Measurements from ENCODE around the gene CHRNA1.

The CHRNA1 gene

DNA sequence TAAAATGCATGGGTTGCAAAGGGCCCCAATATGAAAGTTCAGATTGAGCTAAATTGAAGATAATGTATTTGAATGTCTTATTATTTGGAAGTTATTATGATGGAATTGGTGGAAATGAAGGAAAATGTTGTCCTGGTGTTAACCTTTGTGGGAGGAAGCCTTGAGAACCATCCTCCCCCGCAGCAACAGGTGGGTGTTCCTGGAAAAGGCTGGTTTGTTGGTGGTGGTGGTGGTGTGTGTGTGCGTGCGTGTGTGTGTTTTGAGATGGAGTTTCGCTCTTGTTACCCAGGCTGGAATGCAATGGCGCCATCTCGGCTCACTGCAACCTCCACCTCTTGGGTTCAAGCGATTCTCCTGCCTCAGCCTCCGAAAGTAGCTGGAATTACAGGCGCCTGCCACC is 36.2 kb downstream of the CHRNA1 start:
- no peaks in the 10 kb centered on the region for H3K79me2 ChIP-seq (ENCODE audit: low read length)
- H3K9me3 ChIP-seq (ENCODE audit: insufficient read depth, low read length) = no peaks in the 10 kb centered on the region
- no peaks in the 10 kb centered on the region for H3K4me1 ChIP-seq (ENCODE audit: low read length)
- H3K27me3 ChIP-seq (ENCODE audit: low read depth, low read length) = no peaks in the 10 kb centered on the region
- no peak overlapping the region for H3K4me2 ChIP-seq (ENCODE audit: low read length)
- H2AFZ ChIP-seq (ENCODE audit: low read depth, low read length) = no peak overlapping the region
- no peak overlapping the region for H3K9ac ChIP-seq (ENCODE audit: low read length)
- H3K27ac ChIP-seq (ENCODE audit: low read length) = no peak overlapping the region
- H3K36me3 ChIP-seq (replicated peaks; ENCODE audit: low read depth, low read length) = no peaks in the 10 kb centered on the region
- TF ChIP-seq, protein P1, sequence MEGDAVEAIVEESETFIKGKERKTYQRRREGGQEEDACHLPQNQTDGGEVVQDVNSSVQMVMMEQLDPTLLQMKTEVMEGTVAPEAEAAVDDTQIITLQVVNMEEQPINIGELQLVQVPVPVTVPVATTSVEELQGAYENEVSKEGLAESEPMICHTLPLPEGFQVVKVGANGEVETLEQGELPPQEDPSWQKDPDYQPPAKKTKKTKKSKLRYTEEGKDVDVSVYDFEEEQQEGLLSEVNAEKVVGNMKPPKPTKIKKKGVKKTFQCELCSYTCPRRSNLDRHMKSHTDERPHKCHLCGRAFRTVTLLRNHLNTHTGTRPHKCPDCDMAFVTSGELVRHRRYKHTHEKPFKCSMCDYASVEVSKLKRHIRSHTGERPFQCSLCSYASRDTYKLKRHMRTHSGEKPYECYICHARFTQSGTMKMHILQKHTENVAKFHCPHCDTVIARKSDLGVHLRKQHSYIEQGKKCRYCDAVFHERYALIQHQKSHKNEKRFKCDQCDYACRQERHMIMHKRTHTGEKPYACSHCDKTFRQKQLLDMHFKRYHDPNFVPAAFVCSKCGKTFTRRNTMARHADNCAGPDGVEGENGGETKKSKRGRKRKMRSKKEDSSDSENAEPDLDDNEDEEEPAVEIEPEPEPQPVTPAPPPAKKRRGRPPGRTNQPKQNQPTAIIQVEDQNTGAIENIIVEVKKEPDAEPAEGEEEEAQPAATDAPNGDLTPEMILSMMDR (IDR thresholded peaks at IDR 0.05; ENCODE audit: low read depth, low read length) = no peak
- TF ChIP-seq EZH2phosphoT487 (IDR thresholded peaks at IDR 0.05; ENCODE audit: low read depth) = no peak
- H4K20me1 ChIP-seq (ENCODE audit: insufficient read depth, low read length) = no peaks in the 10 kb centered on the region
- H3K4me3 ChIP-seq (ENCODE audit: low read length) = no peak overlapping the region

- no peak overlapping the region for H3K9ac ChIP-seq (ENCODE audit: low read length)
- H3K4me1 ChIP-seq (ENCODE audit: low read length) = no peaks in the 10 kb centered on the region
- H3K4me3 ChIP-seq (ENCODE audit: low read length) = no peak overlapping the region
- H2AFZ ChIP-seq (ENCODE audit: low read depth, low read length) = no peak overlapping the region
- no peak overlapping the region for H3K27ac ChIP-seq (ENCODE audit: low read length)
- no peaks in the 10 kb centered on the region for H4K20me1 ChIP-seq (ENCODE audit: insufficient read depth, low read length)
- H3K27me3 ChIP-seq (ENCODE audit: low read depth, low read length) = no peaks in the 10 kb centered on the region
- H3K9me3 ChIP-seq (ENCODE audit: insufficient read depth, low read length) = no peaks in the 10 kb centered on the region
- H3K4me2 ChIP-seq (ENCODE audit: low read length) = no peak overlapping the region
- no peaks in the 10 kb centered on the region for H3K36me3 ChIP-seq (replicated peaks; ENCODE audit: low read depth, low read length)
- TF ChIP-seq, protein P1 (IDR thresholded peaks at IDR 0.05; ENCODE audit: low read depth, low read length) = no peak
- no peaks in the 10 kb centered on the region for H3K79me2 ChIP-seq (ENCODE audit: low read length)
Measured at GRCh38 chr2:174726212-174726611, 38.1 kb downstream of the CHRNA1 start.

DNA sequence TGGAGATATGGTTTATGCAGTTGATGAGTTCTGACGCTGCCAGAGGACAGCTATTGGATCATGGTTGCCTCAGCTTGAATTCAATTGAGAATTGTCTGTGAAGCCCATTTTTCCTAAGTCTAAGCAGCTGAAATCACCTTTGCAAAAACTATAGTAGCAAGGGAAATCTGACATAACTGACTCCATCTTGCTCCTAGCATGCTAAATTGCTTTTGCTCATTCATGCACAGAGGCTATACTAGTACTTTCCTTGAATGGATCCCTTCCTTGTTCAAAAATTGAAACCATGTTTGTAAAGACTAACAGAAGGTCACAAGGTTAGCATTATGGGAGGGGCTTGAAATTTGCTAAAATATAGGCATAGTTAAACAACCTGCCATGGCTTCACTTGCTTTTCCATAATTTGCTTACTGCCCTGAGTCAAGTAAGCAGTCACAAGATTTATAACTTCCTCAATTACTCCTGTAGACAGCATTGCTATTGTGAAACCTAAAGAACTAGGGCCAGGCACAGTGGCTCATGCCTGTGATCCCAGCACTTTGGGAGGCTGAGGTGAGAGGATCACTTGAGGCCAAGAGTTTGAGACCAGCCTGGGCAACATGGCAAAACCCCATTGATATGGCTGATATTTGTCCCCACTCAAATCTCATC is 41.2 kb downstream of the CHRNA1 start:
- Histone ChIP-seq H3K9ac (ENCODE audit: low read length) (no peak overlapping the region), H3K9me3 (ENCODE audit: insufficient read depth, low read length) (no peaks in the 10 kb centered on the region), H3K79me2 (ENCODE audit: low read length) (no peaks in the 10 kb centered on the region), H3K4me2 (ENCODE audit: low read length) (no peak overlapping the region), H3K27me3 (ENCODE audit: low read depth, low read length) (no peaks in the 10 kb centered on the region), H3K4me3 (ENCODE audit: low read length) (no peak overlapping the region), H4K20me1 (ENCODE audit: insufficient read depth, low read length) (no peaks in the 10 kb centered on the region), H3K4me1 (ENCODE audit: low read length) (no peaks in the 10 kb centered on the region), H3K36me3 (replicated peaks; ENCODE audit: low read depth, low read length) (no peaks in the 10 kb centered on the region), H3K27ac (ENCODE audit: low read length) (no peak overlapping the region), H2AFZ (ENCODE audit: low read depth, low read length) (no peak overlapping the region)
- TF ChIP-seq EZH2phosphoT487 (IDR thresholded peaks at IDR 0.05; ENCODE audit: low read depth) = no peak
- TF ChIP-seq, protein P1 (IDR thresholded peaks at IDR 0.05; ENCODE audit: low read depth, low read length) = no peak

GRCh38 chr2:174719016-174719415 is 45.3 kb downstream of the CHRNA1 start:
- no peak overlapping the region for H3K9ac ChIP-seq (ENCODE audit: low read length)
- H3K4me2 ChIP-seq (ENCODE audit: low read length) = no peak overlapping the region
- no peak overlapping the region for H3K27ac ChIP-seq (ENCODE audit: low read length)
- no peaks in the 10 kb centered on the region for H3K27me3 ChIP-seq (ENCODE audit: low read depth, low read length)
- no peaks in the 10 kb centered on the region for H4K20me1 ChIP-seq (ENCODE audit: insufficient read depth, low read length)
- TF ChIP-seq EZH2phosphoT487 (IDR thresholded peaks at IDR 0.05; ENCODE audit: low read depth) = no peak
- TF ChIP-seq, protein P1 (IDR thresholded peaks at IDR 0.05; ENCODE audit: low read depth, low read length) = no peak
- no peaks in the 10 kb centered on the region for H3K4me1 ChIP-seq (ENCODE audit: low read length)
- H2AFZ ChIP-seq (ENCODE audit: low read depth, low read length) = no peak overlapping the region
- H3K4me3 ChIP-seq (ENCODE audit: low read length) = no peak overlapping the region
- H3K79me2 ChIP-seq (ENCODE audit: low read length) = no peaks in the 10 kb centered on the region
- H3K36me3 ChIP-seq (replicated peaks; ENCODE audit: low read depth, low read length) = no peaks in the 10 kb centered on the region
- H3K9me3 ChIP-seq (ENCODE audit: insufficient read depth, low read length) = no peaks in the 10 kb centered on the region

Data from OCI-LY3 (cell line).